GM23248 (cell line): ENCODE measurements around the gene HOXB3.

Source experiments
- EZH2 ChIP-seq: fragments of 200-600 bp; sonication (generic); IDR thresholded peaks from 2 replicates; pipeline ENCODE4 v1.6.1; 2018; ENCODE audit warnings: antibody characterized with exemption, mild to moderate bottlenecking; ENCODE audit not compliant: insufficient read depth, poor library complexity, severe bottlenecking
- EZH2phosphoT487 ChIP-seq: fragments of 200-600 bp; sonication (generic); IDR thresholded peaks from 2 replicates; pipeline ENCODE4 v1.6.1; 2018; ENCODE audit warnings: antibody characterized with exemption, moderate library complexity, mild to moderate bottlenecking, low read depth; ENCODE audit not compliant: insufficient read depth

- no peak for TF ChIP-seq EZH2phosphoT487
- TF ChIP-seq EZH2 = no peak
Observed at GRCh38 chr17:48594538-48595277, 4.7 kb upstream of the HOXB3 start.
